ENCODE results near the gene SCYL2.
"Not testable (repeated sequence)": the region's sequence is repeated elsewhere in the genome, so short reads cannot be mapped to it uniquely, and the experiment has no call there.

The SCYL2 gene

GRCh38 chr12:100274291-100274690 is 7.3 kb downstream of the SCYL2 start:
- no peak overlapping the region for H3K4me3 ChIP-seq (ENCODE audit: low read depth, low read length)
- no peak for TF ChIP-seq CTCF (IDR thresholded peaks at IDR 0.05; ENCODE audit: borderline replicate concordance, insufficient read depth, low read depth, low read length)

- TF ChIP-seq CTCF (IDR thresholded peaks at IDR 0.05; ENCODE audit: borderline replicate concordance, insufficient read depth, low read depth, low read length) = no peak
- no peak overlapping the region for H3K4me3 ChIP-seq (ENCODE audit: low read depth, low read length)
Measured at GRCh38 chr12:100279159-100279558, 12.2 kb downstream of the SCYL2 start.

- no peak overlapping the region for H3K4me3 ChIP-seq (ENCODE audit: low read depth, low read length)
- TF ChIP-seq CTCF (IDR thresholded peaks at IDR 0.05; ENCODE audit: borderline replicate concordance, insufficient read depth, low read depth, low read length) = no peak
Measured at GRCh38 chr12:100279607-100280244, 12.7 kb downstream of the SCYL2 start.

- H3K4me3 ChIP-seq (ENCODE audit: low read depth, low read length) = not testable (repeated sequence)
Measured at GRCh38 chr12:100284556-100284955, 17.6 kb downstream of the SCYL2 start.

GRCh38 chr12:100289038-100289437 is 22.1 kb downstream of the SCYL2 start:
- TF ChIP-seq CTCF (IDR thresholded peaks at IDR 0.05; ENCODE audit: borderline replicate concordance, insufficient read depth, low read depth, low read length) = no peak
- no peak overlapping the region for H3K4me3 ChIP-seq (ENCODE audit: low read depth, low read length)

GRCh38 chr12:100290016-100290415 is 23.0 kb downstream of the SCYL2 start:
- no peak for TF ChIP-seq CTCF (IDR thresholded peaks at IDR 0.05; ENCODE audit: borderline replicate concordance, insufficient read depth, low read depth, low read length)
- H3K4me3 ChIP-seq (ENCODE audit: low read depth, low read length) = no peak overlapping the region

GRCh38 chr12:100293017-100293416 is 26.0 kb downstream of the SCYL2 start:
- no peak for TF ChIP-seq CTCF (IDR thresholded peaks at IDR 0.05; ENCODE audit: borderline replicate concordance, insufficient read depth, low read depth, low read length)
- no peak overlapping the region for H3K4me3 ChIP-seq (ENCODE audit: low read depth, low read length)

- H3K4me3 ChIP-seq (ENCODE audit: low read depth, low read length) = not testable (repeated sequence)
Measured at GRCh38 chr12:100294366-100294765, 27.4 kb downstream of the SCYL2 start.
